Kidney tubule cell (primary cell): Measurements from ENCODE around the gene AVEN.
"Not testable (repeated sequence)": the region's sequence is repeated elsewhere in the genome, so short reads cannot be mapped to it uniquely, and the experiment has no call there.

Experiments
- DNase-seq: peaks from one replicate; pipeline ENCODE4 v3.0.0-alpha.2; 2018; ENCODE audit warnings: low spot score

Gene AVEN

GRCh38 chr15:33848011-33848410, 191.0 kb downstream of the AVEN start:
- peak; percentile 66 for DNase-seq

GRCh38 chr15:33846862-33847261, 192.1 kb downstream of the AVEN start:
- DNase-seq = no peak

GRCh38 chr15:33846142-33846541, 192.9 kb downstream of the AVEN start:
- no peak for DNase-seq

GRCh38 chr15:33844597-33844996, 194.4 kb downstream of the AVEN start:
- peak; percentile 39 for DNase-seq

GRCh38 chr15:33844186-33844585, 194.8 kb downstream of the AVEN start:
- DNase-seq = no peak

GRCh38 chr15:33840615-33841014, 198.4 kb downstream of the AVEN start:
- no peak for DNase-seq

GRCh38 chr15:33839540-33839939, 199.5 kb downstream of the AVEN start:
- no peak for DNase-seq

GRCh38 chr15:33837294-33837693, 201.7 kb downstream of the AVEN start:
- no peak for DNase-seq

- no peak for DNase-seq
These were observed 203.9 kb downstream of the AVEN start for GRCh38 chr15:33834892-33835743.

GRCh38 chr15:33831646-33832045, 207.4 kb downstream of the AVEN start:
- DNase-seq = no peak

- no peak for DNase-seq
These were observed 208.7 kb downstream of the AVEN start for GRCh38 chr15:33830351-33830750.

GRCh38 chr15:33826201-33826600, 212.8 kb downstream of the AVEN start:
- DNase-seq = no peak

GRCh38 chr15:33825453-33825852, 213.6 kb downstream of the AVEN start:
- no peak for DNase-seq

- DNase-seq = no peak
These were observed 215.9 kb downstream of the AVEN start for GRCh38 chr15:33823119-33823518.

- no peak for DNase-seq
These were observed 216.5 kb downstream of the AVEN start for GRCh38 chr15:33822479-33822878.

- DNase-seq = not testable (repeated sequence)
These were observed 219.5 kb downstream of the AVEN start for GRCh38 chr15:33819499-33819898.
